Inferior parietal cortex (tissue), 1 donor: ENCODE data around the gene CUL7.
"Not testable (repeated sequence)": the region's sequence is repeated elsewhere in the genome, so short reads cannot be mapped to it uniquely, and the experiment has no call there.

Experiments
- DNase-seq: peaks from one replicate; pipeline ENCODE4 v3.0.0-alpha.2; 2016; ENCODE audit errors: extremely low spot score

Gene CUL7

DNA sequence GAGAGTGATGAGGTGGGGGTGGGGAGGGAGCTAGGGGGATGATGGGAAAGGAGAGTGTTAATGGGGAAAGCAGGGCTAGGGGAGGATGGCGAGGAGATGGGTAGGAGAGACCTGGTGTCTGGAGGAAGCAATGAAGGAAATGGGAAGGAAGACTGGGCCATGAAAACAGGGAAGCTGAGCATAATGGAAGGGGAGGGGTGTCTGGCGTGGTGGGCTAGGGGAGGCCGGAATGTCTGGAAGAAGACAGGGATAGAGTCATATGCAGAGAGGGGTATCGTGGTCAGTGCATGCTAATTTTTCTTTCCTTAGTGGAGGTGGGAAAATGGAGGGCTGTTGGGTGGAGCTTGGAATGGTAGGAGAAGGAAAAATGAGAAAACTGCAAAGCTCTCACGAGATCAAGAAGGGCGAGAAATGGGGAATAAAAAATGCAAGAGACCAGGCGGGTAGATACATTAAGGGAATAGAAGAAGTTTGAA lies 39.2 kb downstream of the CUL7 start:
- DNase-seq, result peak; percentile 16

DNA sequence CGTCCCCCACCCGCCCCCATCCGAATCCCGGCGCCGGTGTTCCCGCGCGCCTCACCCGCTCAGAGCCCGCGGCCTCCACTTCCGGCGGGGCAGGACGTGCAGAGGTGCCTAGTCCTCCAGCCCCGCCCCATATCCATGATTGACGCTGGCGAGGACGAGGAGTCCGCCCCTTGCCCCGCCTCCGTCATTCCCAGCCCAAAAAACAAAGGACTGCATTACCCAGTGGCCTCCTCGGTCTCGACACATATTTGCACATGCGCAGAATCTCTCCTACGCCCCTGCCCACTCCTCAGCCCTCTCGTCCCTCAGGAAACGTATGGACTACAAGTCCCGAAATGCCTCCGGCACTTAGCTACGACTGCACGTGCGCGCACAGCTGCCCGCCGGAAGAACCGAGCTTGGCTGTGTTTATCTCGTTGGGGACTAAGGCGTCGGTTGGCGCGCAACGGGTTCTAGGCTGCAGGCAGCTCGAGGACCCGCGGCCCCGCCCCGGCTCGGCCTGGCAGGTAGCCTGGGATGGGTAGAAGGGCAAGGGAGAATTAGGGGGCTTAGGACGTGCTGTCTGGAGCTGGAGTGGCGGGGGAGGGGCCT lies 39.7 kb downstream of the CUL7 start, which contains the start of the genes KLHDC3 and MEA1:
KLHDC3 (plus strand) TSS at position 407 of the 591 bp plus-strand sequence. CDS start 2,944 bp downstream, outside the sequence.
MEA1 (minus strand) TSS at position 104 of the 591 bp plus-strand sequence. CDS start 133 bp downstream, outside the sequence.
- peak; percentile 100 for DNase-seq

DNA sequence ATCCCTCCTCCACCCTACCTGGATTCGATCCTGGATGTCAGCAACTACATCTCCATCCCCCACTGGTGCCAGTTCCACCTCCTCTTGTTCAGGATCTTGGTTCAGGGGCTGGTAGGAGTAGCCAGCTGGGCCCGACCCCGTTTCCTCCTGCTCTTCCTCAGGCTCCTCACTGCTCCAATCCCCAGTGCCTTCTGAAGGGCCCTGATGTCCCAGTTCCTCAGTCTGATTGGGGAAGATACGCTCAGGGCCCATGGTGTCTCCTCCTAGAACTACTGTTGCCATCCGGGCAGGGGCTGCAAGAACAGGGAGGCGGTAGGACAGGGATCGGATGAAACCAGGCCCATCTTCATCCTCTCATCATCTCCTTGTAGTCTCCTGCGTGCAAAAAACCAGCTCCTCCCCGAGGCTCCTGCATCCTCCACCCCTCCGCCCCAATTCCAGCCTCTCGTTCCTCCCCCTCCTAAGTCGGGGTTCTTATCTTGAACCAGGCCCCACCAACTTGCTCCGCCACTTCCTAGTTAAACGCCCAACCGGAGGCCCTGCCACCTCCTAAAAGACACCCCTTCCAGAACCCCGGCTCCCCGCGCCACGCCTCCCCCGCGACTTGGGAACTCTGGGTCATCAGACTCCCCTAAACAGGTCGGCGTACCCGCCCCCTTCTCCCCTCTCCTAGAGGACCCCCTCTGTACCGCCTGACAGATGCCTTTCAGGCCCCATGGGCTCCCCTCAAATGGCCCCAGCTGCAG lies 40.4 kb downstream of the CUL7 start:
- DNase-seq, result peak; percentile 21

DNA sequence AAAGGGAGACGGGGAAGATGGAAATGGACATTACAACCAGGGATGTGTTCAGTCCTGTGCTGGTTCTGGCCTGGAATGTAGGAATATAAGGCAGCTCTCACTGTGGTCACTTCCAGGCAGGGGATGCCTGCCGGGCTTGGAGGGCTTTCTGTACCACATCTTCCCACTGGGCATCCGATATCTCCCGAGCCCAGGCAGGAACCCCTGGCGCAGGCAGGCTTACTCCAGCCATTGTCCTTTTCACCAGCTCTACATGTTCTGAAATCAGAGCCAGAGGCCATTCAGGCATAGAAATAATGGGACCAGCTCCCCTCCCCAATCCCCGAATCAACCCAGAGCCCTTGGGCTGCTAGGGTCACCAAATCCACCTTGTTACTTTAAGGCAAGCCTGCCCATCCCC lies 41.3 kb downstream of the CUL7 start:
- no peak for DNase-seq

DNA sequence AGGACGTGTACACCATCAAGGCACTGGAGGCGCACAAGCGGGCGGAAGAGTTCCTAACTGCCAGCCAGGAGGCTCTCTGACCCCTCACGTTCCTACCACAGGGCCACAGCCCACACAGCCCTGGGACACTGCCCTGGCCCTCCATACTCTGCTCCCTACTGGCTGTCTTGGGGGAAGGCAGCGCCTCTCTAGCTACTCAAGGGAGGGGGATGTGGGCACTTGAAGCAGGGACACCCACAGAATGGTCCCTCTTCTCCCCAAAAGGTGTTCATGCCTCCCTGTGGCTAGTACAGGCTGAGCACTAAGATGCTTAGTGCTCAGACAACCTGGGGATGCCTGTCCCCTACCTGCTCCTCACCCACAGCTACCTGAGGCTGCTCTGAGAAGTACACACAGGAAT lies 42.4 kb downstream of the CUL7 start:
- no peak for DNase-seq

GRCh38 chr6:43009124-43009523 lies 44.5 kb downstream of the CUL7 start:
- DNase-seq, result no peak

GRCh38 chr6:43007126-43007525 lies 46.5 kb downstream of the CUL7 start:
- DNase-seq, result no peak

DNA sequence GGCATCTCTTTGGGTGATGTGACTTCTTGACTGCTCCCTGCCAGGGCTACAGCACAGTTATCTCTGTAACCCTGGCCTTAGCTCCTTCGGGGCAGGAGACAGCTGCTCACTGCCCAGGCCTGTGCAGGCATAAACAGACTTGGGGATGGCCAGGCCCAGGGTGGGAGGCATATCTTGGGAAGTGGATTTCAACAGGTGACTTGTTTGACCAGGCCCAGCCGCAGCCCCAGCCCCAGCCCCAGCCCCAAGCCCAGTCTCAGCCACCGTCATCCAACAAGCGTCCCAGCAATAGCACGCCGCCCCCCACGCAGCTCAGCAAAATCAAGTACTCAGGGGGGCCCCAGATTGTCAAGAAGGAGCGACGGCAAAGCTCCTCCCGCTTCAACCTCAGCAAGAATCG lies 47.4 kb downstream of the CUL7 start:
- DNase-seq, result no peak

DNA sequence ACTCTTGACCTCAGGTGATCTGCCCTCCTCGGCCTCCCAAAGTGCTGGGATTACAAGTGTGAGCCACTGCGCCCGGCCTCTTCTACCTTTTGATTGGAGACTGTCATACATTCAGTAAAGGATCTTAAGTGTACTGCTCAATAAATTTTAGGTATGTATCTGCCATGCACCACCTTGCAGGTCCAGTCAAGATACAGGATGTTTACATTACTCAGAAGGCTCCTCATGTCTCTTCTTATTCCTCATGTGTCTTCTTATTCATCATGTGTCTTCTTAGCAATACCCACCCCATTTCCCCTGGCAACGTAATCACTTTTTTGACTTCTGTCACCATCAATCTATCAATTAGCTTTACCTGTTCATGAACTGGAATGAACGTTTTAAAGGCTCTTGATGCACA lies 47.8 kb downstream of the CUL7 start:
- no peak for DNase-seq

- DNase-seq, result no peak
Measured at GRCh38 chr6:43001843-43002242, 51.8 kb downstream of the CUL7 start.

DNA sequence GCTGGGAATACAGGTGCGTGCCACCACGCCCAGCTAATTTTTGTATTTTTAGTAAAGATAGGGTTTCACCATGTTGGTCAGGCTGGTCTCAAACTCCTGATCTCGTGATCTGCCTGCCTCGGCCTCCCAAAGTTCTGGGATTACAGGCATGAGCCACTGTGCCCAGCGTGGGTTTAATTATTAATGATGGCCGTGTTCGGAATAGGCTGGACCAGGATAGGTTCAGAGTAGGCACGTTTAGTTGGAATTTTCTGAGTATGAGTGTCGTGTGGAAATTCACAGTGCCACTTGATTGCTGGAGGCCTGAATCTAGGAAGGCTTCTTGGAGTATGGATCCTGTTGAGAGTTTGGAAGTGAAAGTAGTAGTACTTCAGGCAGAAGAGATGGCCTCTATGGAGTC lies 55.4 kb downstream of the CUL7 start:
- DNase-seq, result not testable (repeated sequence)

DNA sequence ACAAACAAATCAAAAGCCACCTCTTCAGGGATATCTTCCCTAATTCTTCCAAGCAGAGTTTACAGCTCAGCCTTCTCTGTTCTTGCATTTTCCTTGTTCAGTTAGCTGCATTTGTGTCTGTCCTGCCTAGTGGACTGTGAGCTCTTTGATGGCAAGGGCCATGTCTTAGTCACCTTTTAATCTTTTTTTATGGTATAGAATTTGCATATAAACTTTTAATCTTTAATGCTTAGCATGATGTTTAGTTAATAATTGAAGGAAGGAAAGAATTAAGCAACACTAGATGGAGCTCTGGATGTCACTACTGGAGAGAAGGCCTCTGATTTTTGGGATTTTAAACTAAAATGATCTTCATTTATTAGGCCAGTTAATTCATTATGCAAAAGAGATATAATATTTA lies 57.1 kb downstream of the CUL7 start:
- DNase-seq, result no peak

DNA sequence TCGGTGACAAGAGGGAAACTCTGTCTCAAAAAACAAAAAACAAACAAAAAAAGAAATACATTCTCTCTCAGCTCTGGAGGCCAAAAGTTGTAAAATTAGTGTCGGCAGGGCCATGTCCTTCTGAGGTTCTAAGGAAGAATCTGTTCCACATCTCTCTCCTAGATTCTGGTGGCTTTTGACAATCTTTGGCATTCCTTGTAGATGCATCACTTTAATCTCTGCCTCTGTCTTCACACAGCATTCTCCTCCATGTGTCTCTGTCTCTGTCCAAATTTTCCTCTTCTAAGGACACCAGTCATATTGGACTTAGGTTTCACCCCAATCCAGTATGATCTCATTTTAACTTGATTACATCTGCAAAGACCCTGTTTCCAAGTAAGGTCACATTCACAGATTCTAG lies 60.2 kb downstream of the CUL7 start:
- no peak for DNase-seq

- no peak for DNase-seq
Measured at GRCh38 chr6:42989923-42990322, 63.7 kb downstream of the CUL7 start.

DNA sequence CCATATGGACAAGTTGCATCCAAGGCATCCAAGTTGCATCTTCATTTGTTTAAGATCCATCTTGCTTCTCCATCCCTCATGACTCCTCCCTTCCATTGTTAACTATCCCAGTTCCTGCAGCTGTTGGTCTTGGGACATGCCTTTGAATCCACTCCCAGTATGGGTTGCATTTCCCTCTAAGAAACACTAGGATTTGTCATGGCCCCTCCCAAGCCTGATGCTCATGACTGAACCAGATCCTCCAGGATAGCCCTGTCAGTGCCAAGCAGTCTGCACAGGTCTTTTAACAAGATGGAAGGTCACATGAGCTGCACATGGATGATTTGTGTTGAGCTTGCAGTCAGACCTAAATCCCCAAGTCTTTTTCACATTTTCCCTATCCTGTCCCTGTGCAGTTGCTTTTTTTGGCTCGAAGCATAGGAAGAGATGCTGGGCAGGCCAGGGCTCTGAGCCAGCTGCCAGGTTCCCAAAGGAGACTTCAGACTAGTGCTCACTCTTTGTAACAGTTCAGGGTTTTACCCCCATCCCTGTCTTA lies 65.1 kb downstream of the CUL7 start:
- no peak for DNase-seq
